ENCODE data around the gene PPP1R3F.

PPP1R3F gene, protein sequence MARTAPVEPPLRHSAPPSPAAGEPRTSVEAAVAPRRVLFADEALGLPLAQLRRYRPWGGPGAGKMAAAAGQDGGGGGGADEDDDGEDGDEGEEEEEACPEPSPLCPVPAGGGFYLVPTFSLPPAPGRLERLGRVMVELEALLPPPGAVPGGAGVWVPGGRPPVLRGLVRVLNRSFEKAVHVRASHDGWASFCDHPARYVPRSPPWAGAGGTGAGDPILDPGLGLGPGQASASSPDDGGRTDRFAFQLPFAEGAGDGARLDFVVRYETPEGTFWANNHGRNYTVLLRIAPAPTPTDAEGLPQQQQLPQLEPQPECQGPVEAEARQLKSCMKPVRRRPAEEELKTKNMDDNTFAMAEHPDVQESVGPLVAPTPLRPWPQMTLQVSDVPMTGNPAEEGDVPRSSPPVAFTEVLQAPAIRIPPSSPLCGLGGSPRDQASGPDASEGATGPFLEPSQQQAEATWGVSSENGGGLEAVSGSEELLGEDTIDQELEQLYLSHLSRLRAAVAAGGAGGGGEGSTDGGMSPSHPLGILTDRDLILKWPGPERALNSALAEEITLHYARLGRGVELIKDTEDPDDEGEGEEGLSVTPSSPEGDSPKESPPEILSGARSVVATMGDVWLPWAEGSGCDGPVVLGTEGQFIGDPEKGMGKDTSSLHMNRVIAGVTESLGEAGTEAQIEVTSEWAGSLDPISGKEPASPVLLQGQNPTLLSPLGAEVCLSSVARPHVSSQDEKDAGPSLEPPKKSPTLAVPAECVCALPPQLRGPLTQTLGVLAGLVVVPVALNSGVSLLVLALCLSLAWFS

DNA sequence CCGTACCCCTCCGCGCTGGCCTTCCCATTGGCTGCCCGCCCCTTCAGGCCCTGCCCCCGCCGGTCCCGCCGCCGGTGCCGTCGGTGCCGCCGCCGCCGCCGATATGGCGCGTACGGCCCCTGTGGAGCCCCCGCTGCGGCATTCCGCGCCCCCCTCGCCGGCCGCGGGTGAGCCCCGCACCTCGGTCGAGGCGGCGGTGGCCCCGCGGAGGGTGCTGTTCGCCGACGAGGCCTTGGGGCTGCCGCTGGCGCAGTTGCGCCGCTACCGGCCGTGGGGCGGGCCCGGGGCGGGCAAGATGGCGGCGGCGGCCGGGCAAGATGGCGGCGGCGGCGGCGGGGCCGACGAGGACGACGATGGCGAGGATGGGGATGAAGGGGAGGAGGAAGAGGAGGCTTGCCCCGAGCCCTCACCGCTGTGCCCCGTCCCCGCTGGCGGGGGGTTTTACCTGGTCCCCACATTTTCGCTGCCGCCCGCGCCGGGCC, at the start of gene PPP1R3F:
PPP1R3F (plus strand) TSS at position 27 of the 482 bp plus-strand sequence; CDS start at position 104, 77 bp downstream.
- no peak for DNase-seq

- DNase-seq, result no peak
Observed at GRCh38 chrX:49220100-49220499, 49.5 kb upstream of the PPP1R3F start.

DNA sequence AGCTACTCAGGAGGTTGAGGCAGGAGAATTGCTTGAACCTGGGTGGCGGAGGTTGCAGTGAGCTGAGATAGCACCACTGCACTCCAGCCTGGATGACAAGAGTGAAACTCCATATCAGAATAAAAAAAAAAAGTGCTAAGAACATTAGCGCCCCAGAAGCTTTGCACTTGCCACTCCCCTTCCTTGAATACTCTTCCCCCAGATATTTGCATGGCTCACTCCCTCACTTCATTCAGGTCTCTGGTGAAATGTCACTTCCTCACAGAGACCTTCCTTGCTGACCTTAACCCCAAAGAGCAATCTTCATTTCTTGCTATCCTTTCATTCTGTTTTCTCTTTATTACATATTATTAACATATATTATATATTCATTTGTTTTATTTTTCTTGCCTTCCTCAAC, 47.7 kb upstream of the PPP1R3F start:
- DNase-seq, result no peak

DNA sequence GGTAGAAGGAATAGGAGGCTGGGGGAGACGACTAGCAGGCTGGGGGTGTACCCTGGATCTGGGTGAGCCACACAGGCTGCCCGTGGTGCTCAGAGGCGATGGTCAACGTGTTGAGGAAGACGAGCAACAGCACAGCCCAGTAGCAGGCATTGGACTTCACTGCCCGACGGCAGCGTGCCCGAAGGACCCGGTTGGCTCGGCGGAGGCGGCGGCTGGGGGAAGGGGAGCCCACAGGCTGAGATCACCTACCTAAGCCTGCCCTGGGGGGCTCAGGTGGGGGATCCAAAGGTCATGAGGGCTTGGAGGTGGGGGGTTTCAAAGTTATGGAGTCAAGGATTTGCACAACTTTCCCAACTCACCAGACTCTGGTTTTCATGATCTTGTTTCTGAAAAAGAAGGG, 43.7 kb upstream of the PPP1R3F start:
- no peak for DNase-seq

GRCh38 chrX:49226946-49227345, 42.6 kb upstream of the PPP1R3F start:
- no peak for DNase-seq

DNA sequence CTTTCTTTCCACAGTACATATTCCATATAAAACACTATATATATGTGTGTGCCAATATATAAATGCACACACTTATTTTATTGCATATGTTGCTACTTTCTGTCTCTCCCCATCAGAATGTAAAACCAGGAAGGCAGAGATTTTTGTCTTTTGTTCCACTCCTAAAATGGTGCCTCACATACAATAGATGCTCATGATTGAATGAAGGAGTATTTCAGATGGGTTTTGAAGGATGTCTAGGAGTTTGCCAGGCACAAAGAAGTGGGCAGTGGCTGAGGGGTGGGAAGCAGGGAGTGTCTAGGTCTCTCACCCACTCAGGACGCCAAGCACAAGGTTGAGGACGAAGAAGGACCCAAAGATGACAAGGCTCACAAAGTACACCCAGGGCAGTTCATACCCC, 41.9 kb upstream of the PPP1R3F start:
- no peak for DNase-seq

DNA sequence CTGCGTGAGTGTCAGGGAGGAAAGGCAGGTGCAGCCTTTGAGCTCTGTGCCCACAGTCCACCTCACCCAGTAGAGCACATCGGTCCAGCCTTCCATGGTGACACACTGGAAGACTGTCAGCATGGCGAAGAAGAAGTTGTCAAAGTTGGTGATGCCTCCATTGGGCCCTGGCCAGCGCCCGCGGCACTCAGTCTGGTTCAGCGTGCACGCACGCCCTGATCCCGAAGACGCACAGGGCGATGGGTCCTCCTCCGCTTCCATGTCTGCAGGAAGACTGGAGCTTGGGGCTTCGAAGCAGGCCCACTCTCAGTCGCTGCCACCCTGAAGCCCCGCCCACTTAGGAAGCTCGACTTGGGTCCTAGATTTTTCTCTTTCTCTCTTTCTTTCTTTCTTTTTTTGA, 41.4 kb upstream of the PPP1R3F start:
- no peak for DNase-seq

DNA sequence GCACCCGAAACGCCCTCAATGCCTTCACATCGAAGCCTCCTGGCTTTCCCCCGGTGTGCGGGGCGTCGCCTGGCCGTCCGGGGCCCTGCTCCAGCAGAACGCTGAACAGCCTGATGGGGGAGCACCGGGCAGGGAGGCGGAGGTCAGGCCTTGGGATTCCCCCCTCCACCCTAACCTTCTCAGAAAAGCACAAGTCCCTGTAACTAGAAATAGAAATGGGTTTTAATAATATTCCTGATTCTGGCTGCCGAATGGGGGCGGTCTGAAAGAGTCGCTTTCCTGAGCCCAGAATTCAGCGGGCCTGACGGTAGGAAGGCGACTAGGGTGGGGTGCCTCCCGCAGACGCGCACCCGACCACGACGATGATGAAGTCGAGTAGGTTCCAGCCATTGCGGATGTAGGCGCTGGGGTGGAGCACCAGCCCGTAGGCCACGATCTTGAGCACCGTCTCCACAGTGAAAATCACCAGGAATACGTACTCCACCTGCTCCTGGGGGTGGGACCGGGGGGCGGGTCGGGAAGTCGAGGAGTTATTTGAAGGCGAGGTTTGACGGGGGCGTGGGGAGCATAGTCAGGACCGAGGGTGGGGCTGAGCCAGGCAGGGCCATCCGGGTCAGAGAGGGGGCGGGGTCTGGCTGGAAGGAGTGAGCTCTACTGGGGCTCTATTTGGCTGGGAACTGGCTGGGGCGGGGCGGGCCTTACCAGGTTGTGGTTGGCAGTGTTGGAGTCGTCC, 38.9 kb upstream of the PPP1R3F start:
- DNase-seq, result peak; percentile 20

DNA sequence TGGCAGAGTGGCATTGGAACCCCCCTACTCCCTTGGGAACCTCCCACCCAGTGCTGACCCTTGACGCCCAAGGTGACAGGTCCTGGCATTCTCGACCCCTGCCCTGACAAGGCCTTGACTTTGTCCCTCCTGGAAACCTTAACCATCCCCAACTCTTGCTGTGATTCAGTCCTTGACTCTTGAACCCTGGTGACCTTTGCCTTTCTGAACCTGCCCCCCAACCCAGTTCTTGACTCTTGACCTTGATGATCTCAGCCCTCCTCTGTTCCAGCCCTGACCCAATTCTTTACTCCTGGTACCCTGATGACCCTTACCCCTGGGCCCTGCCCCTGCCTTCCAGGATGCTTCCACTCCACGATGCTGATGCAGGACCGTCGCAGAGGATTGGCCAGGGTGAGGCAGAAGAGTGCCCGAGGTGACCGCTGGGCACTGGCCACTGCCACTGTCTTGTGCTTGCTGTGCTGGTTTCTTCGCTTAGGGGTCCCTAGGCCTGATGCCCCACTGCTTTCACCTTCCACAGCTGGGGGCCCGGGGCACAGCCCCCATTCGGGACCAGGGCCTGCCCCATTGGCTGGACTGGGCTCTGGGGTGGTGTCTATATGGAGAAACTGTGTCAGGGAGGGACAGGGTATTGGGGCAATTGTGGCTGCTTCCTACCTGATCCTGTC, 38.1 kb upstream of the PPP1R3F start:
- no peak for DNase-seq

DNA sequence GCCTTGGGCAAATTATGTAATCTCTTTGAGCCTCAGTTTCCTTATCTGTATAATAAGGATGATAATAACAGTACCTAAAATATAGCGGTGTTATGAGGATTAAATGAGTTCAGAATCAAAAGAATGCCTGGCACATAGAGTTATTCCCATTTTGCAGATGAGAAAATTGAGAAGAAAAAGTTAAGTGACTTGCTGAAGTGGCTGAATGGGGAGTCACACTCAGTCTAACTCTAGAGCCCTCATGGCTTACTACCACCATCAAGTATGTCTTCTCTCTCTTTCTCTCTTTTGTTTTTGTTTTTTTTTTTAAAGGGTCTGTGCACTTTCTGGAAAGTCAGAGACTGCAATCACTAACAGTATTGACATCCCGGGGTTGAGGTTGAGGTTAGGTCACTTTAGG, 37.1 kb upstream of the PPP1R3F start:
- no peak for DNase-seq

GRCh38 chrX:49233176-49233575, 36.4 kb upstream of the PPP1R3F start, which contains the start of gene CACNA1F:
Gene CACNA1F, minus strand, starts transcription at chrX:49233340. Its CDS starts 31 bp downstream, at chrX:49233309.
- no peak for DNase-seq

- no peak for DNase-seq
Observed at GRCh38 chrX:49233887-49234555, 35.6 kb upstream of the PPP1R3F start.

GRCh38 chrX:49237060-49237459, 32.5 kb upstream of the PPP1R3F start:
- no peak for DNase-seq

GRCh38 chrX:49238735-49239134, 30.9 kb upstream of the PPP1R3F start:
- DNase-seq, result no peak

DNA sequence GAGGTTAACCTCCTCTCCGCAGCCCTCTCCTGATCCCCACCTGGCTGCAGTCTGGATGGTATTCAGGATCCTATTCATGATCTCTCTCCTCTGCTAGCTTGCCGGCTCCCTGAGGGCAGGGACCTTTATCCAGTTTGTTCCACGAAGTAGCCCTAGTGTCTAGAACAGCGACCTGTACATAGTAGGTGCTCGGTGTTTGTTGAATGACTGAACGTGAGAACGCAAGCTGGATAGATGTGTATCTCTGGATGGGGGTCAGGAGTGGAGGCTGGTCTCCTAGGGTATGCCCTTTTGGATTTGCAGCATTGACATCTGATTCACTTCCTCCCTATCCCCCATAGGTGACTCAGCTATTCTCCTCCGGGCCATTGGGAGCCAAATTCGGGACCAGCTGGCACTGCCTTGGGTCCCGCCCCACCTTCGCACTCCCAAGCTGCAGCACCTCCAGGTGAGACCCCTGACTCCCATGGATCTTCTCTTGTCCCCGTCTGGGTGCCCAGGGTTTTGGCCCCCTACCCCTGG, 27.0 kb upstream of the PPP1R3F start:
- DNase-seq, result no peak

GRCh38 chrX:49243166-49243565, 26.4 kb upstream of the PPP1R3F start:
- no peak for DNase-seq

- no peak for DNase-seq
Observed at GRCh38 chrX:49244207-49244606, 25.4 kb upstream of the PPP1R3F start.

DNA sequence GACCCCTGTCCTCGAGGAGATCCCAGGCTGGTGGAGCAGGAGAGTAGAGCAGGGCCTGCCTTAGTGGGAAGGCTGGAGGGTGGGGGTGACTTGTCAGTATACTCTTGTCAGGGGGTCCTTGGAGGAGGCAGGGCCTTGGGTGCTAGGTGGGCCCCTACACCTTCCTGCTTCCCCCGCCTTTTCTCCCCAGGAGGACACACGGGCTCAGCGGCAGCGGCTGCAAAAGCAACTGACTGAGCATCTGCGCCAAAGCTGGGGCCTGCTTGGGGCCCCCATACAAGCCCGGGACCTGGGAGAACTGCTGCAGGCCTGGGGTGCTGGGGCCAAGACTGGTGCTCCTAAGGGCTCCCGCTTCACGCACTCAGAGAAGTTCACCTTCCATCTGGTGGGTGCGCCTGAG, 23.1 kb upstream of the PPP1R3F start:
- DNase-seq, result no peak

DNA sequence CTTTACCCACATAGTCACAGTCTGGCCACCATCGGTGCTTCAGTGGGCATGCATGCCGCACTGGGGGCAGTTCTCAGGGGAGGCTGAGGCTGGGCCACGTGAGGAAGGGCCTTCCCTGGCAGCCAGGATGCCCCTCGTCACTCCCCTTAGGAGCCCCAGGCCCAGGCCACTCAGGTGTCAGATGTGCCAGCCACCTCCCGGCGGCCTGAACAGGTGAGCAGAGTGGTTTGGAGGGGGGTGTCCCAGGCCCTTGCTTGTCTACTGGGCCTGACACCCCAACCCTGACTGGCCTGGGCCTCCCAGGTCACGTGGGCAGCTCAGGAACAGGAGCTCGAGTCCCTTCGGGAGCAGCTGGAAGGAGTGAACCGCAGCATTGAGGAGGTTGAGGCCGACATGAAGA, 22.2 kb upstream of the PPP1R3F start:
- no peak for DNase-seq

- DNase-seq, result no peak
Observed at GRCh38 chrX:49247916-49248811, 21.4 kb upstream of the PPP1R3F start.

GRCh38 chrX:49249071-49249470, 20.5 kb upstream of the PPP1R3F start:
- DNase-seq, result no peak

All from activated CD4-positive, alpha-beta T cell treated with anti-CD3 and anti-CD28 coated beads for 1 hour (primary cell).